GM18498 (cell line): ENCODE measurements around the gene PKMYT1.

Source experiments
- ATAC-seq: cut with Tn5 transposase; IDR thresholded peaks from one replicate; pipeline ENCODE4 v1.9.1; 2021; ENCODE audit warnings: mild to moderate bottlenecking, moderate library complexity; ENCODE audit not compliant: unreplicated experiment

The PKMYT1 gene

GRCh38 chr16:2980227-2981176 lies at the start of gene PKMYT1:
Gene PKMYT1, minus strand, starts transcription at chr16:2980446. Its CDS starts 789 bp downstream, at chr16:2979657.
- ATAC-seq, result peak; percentile 82

DNA sequence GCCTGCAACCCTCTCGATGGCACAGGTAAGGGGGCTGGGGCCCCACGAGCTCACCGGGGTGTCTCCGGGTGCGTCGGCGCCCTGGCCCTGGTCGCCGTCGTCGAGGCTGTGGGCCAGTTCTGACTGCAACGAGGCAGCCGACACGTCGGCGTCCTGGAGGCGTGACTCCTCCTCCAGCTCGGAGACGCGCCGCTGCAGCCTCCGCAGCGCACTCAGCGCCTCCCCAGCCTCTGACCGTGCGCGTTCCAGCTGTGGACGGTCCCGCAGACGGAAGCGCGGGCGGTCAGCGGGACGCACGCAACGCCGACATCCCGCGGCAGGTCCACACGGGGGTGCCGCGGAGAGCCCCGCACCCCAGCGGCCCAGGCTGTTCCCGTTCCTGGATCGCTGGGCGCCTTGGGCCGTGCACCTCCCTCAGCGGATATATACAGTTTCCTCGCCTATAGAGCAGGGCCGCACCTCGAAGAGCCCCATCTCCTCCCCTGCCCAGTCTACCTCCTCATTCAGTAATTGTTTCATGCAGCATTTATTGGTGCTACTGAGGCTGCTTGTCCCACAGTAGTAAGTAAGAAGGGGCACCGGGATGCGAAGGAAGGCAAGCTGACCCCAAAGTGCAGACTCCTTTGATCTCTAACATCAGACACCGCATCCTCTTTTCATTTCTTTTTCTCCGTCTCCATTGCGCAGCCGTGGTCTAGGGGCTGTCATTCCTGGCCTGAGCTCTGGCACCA lies 49.4 kb upstream of the PKMYT1 start:
- ATAC-seq, result no peak

GRCh38 chr16:3028716-3029319 lies 48.6 kb upstream of the PKMYT1 start:
- no peak for ATAC-seq

- peak; percentile 31 for ATAC-seq
Observed at GRCh38 chr16:3027983-3028715, 47.9 kb upstream of the PKMYT1 start.

- ATAC-seq, result no peak
Observed at GRCh38 chr16:3027489-3027795, 47.2 kb upstream of the PKMYT1 start.

DNA sequence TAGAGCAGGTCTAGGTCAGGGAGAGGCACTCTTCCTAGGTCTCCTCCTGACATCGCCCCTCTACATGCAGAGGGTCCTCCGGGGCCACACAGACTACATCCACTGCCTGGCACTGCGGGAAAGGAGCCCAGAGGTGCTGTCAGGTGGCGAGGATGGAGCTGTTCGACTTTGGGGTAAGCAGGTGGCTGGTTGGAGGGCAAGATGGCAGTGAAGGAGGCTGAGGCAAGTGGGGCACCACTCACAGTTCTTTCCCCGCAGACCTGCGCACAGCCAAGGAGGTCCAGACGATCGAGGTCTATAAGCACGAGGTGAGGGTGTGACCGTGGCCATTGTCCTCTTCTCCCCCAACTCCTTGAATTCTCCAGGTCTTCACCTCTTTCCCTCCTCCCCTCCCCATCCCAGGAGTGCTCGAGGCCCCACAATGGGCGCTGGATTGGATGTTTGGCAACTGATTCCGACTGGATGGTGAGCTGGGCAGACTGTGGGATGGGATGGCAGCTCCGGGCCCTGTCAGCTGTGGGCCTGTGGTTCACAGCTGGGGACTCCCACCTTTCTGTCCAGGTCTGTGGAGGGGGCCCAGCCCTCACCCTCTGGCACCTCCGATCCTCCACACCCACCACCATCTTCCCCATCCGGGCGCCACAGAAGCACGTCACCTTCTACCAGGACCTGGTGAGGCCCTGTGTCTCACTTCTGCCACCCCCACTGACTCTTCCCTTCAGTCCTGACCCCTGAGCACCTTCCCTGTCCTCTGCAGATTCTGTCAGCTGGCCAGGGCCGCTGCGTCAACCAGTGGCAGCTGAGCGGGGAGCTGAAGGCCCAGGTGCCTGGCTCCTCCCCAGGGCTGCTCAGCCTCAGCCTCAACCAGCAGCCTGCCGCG lies 46.6 kb upstream of the PKMYT1 start:
- no peak for ATAC-seq

DNA sequence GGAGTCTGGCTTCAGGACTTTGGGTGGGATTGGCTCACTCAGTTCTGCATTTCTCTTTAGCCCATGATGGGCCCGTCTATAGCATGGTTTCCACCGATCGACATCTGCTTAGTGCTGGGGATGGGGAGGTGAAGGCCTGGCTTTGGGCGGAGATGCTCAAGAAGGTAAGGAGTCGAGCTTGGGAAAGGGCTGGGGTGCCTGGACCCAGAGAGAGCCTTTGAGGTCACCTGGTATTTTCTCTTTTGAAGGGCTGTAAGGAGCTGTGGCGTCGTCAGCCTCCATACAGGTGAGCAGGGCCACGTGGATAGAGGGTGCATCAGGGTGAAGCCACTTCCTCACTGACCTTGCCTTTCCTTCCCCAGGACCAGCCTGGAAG lies 45.7 kb upstream of the PKMYT1 start:
- ATAC-seq, result no peak

DNA sequence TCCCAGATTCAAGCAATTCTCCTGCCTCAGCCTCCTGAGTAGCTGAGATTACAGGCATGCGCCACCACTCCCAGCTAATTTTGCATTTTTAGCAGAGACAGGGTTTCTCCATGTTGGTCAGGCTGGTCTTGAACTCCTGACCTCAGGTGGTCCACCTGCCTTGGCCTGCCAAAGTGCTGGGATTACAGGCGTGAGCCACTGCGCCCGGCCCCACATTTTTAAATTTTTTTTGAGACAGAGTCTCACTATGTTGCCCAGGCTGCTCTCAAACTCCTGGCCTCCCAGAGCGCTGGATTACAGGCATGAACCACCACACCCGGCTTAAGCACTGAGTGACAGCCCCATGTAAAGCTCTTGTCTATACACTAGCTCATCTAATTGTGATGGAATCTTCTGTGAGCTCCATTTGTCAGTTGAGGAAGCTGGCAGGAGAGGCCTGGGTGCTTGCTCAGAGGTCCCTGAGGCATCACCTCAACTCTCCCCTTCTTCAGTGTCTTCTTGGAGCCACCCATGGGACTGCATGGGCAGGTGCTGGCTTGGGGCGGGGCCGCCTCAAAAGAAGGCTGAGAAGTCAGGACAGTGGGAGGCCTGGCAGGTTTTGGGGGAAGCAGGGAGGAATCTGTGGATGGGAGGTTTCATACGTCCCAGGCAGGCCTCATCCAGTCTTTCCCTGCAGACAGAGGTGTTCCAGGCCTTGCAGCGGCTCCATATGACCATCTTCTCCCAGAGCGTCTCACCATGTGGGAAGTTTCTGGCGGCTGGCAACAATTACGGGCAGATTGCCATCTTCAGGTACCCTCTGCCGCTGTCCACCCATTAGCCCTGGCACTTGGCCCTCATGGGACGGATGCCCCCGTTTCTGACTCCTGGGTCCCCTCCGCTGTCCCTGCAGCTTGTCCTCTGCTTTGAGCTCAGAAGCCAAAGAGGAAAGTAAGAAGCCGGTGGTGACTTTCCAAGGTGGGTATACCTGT lies 45.1 kb upstream of the PKMYT1 start:
- no peak for ATAC-seq

DNA sequence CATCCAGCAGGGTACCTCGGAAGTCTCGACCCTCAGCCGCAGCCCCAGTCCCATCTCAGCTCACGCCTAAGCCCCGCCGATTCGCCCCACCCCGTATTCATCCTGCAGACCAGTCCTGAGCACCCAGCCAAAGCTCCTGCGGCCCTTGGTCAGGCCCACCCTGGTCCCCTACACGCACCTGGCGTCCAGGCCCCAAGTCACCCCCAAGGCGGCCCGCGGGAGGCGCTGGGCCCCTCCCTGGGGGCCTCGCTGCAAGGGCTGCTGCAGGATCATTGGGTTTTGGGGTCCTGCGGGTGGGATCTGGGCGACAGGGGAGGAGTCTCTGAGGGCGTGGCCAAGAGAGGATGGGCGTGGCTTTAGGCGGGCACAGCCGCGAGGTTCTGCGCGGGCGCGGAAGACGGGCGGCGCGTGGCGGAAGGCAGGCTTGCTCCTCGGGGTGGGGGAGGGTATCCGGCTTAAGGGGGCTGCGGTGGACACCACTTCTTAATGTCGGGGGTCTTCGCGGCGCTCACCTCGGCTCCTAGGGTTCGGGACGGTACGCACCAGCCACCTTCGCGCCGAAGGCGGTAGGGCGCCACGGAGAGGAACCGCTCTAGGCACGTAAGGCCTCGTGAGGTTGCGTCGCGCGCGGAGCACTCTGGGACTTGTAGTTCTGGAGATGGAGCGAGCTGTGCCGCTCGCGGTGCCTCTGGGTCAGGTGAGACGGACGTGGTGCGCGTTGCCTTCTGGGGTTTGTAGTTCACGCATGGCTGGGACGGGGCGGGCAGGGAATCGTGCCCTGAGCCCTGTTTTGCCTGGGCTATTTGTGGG lies 43.6 kb upstream of the PKMYT1 start, which contains the start of the genes HCFC1R1 and THOC6:
Gene HCFC1R1 (minus strand): TSS at position 274 of the 810 bp plus-strand sequence. CDS start 1 bp downstream, at position 273.
Gene THOC6 (plus strand): TSS at position 367 of the 810 bp plus-strand sequence. CDS start 292 bp downstream, at position 659.
- peak; percentile 79 for ATAC-seq

GRCh38 chr16:3023415-3023668 lies 43.1 kb upstream of the PKMYT1 start:
- peak; percentile 1 for ATAC-seq

- no peak for ATAC-seq
Observed at GRCh38 chr16:3022684-3023414, 42.6 kb upstream of the PKMYT1 start.

DNA sequence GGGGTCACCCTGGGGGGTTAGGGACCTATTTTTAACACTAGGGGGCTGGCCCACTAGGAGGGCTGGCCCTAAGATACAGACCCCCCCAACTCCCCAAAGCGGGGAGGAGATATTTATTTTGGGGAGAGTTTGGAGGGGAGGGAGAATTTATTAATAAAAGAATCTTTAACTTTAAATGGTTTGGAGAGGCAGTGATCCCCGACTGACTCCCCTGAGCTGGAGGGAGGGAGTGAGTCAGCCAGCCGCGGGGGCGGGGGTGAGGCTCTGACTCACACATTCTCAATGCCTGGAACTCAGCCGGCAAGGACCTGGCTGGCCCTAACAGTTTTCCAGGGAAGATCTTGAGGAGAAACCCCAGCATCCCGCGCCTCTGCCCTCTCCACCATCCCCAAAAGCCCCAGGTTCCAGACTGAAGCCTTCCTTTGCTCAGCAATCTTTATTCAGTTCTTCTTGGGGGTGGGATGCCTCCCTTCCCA lies 42.0 kb upstream of the PKMYT1 start:
- ATAC-seq, result no peak

- no peak for ATAC-seq
Observed at GRCh38 chr16:3021449-3022207, 41.4 kb upstream of the PKMYT1 start.

DNA sequence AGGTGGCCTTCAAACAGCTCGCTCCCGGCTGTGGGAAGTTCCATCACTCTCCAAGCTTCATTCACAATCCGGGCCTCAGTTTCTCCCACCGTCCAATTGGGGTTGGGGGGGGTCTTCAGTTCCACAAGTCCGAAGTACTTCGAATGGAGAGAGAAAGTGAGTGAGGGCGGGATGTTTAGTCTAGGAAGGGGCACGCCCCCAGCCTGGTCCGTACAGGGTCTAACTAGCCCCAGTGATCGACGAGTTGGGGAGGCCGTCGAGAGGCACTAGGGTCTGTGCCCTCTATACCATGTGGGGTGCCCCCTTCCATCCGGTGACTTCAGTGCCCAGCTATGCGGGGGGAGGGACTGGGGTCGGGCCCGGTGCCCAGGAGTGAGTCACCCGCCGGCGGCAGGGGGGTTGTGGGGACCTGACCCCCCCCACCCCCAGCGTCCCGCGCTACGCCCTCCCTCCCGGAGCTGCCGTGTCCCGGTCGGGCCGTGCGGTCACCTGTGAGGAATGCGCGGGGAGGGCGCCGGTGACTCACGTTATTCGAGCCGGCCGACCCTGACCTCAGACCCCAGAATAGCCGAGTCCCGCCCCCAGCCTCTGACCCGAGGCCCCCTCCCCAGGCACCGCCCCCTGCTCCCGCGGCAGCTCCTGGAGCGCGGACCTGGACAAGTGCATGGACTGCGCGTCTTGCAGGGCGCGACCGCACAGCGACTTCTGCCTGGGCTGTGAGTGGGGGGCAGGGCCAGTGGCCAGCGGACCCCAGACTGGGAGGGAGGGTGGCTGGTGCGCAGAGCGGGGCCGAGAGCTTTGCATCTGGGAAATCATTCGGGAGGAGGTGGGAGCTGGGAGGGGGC lies 40.6 kb upstream of the PKMYT1 start:
- no peak for ATAC-seq

DNA sequence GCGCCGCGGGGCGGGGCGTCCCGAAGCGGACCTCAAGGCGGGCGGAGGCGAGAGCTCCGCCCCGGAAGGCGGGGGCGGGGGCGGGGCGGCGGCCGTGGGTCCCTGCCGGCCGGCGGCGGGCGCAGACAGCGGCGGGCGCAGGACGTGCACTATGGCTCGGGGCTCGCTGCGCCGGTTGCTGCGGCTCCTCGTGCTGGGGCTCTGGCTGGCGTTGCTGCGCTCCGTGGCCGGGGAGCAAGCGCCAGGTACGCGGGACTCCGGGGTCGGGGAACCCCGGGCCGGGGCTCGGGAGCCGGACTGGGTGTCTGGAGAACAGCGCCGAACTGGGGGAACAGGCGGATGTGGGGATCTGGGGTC lies 40.0 kb upstream of the PKMYT1 start, which contains the start of gene TNFRSF12A:
Gene TNFRSF12A (plus strand): TSS at position 122 of the 357 bp plus-strand sequence. CDS start 30 bp downstream, at position 152.
- no peak for ATAC-seq
